Calu3 (cell line): ENCODE results near the gene LIPM. TPM values are rescaled to one million over a fixed set of nuclear protein-coding genes. Genes with fewer than 3 reads are reported as not detected.
A peak's percentile ranks its signal among the peaks of the same experiment; 100 is the strongest.

ENCODE experiments used
- BruUV-seq: library from RNA; stranded (reverse); fragments of 400-500 nt; replicated peaks from 2 replicates; lab custom pipeline; 2021; lab: Mats Ljungman, UMichigan
- CTCF ChIA-PET: fragments of 300-600 bp; sonication (Branson Sonifier 250); formaldehyde crosslinking; loops from one replicate; lab custom pipeline; 2022; ENCODE audit warnings: antibody characterized with exemption; lab: Charles Lee
- DNase-seq: peaks from one replicate; pipeline ENCODE4 v3.0.0; 2022
- H3K27ac Mint-ChIP-seq: one replicate; pipeline ENCODE4 v1.8.0; 2022; ENCODE audit warnings: mixed read lengths; ENCODE audit not compliant: unreplicated experiment
- H3K27me3 Mint-ChIP-seq: one replicate; pipeline ENCODE4 v1.8.0; 2022; ENCODE audit warnings: mixed read lengths; ENCODE audit not compliant: unreplicated experiment
- H3K36me3 Mint-ChIP-seq: one replicate; pipeline ENCODE4 v1.8.0; 2022; ENCODE audit warnings: mild to moderate bottlenecking, moderate library complexity, mixed read lengths; ENCODE audit not compliant: insufficient read depth, unreplicated experiment
- H3K4me1 Mint-ChIP-seq: one replicate; pipeline ENCODE4 v1.8.0; 2022; ENCODE audit warnings: mild to moderate bottlenecking, low read depth, mixed read lengths; ENCODE audit not compliant: unreplicated experiment
- H3K4me3 Mint-ChIP-seq: one replicate; pipeline ENCODE4 v1.8.0; 2022; ENCODE audit warnings: mild to moderate bottlenecking, low read depth, moderate library complexity, mixed read lengths; ENCODE audit not compliant: unreplicated experiment
- H3K9me3 Mint-ChIP-seq: one replicate; pipeline ENCODE4 v1.8.0; 2022; ENCODE audit warnings: low read depth, mixed read lengths; ENCODE audit not compliant: unreplicated experiment
- intact Hi-C: fragments of 100-400 bp; cut with micrococcal nuclease; formaldehyde crosslinking; loops from one replicate; pipeline ENCODE4 v1.10.0; 2022; ENCODE audit not compliant: unreplicated experiment
- total RNA-seq: library from RNA; stranded (reverse); gene quantifications from 2 replicates; pipeline ENCODE4 v1.2.3, GENCODE V29; 2022
- TF ChIP-seq, protein P1 (sequence below): fragments of 200-600 bp; IDR thresholded peaks from one replicate; pipeline ENCODE4 v1.8.0; 2022; ENCODE audit warnings: antibody characterized with exemption; ENCODE audit not compliant: unreplicated experiment

LIPM gene
- total RNA-seq, 1 experiment from 2014 or later = not detected

DNA sequence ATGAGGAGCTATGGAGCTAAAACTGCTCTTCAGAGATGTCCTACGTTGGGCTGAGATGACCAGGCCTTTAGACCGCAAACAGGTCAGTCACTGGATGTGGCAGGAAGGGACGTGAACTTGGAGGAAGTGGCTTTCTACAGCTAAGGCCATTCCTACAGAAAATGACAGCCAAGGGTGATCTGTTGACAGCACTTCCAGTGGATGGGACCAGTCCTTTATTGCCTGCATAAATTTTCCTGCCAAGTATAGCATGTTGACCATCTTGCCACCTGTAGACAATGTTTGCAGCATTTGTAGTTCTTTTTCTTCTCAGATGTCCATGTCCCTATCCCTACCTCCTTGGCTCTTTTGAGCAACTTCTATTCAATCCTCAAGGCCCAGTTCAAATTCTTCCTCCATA is 3.4 kb downstream of the LIPM start:
- CTCF ChIA-PET = no interaction called here
- intact Hi-C loops = no loop called here
- Mint-ChIP-seq H3K4me1 (no peaks in the 10 kb centered on the region), H3K4me3 (no peak overlapping the region), H3K9me3 (no peaks in the 10 kb centered on the region), H3K36me3 (no peaks in the 10 kb centered on the region), H3K27me3 (no peaks in the 10 kb centered on the region), H3K27ac (no peak overlapping the region)
- TF ChIP-seq, protein P1, sequence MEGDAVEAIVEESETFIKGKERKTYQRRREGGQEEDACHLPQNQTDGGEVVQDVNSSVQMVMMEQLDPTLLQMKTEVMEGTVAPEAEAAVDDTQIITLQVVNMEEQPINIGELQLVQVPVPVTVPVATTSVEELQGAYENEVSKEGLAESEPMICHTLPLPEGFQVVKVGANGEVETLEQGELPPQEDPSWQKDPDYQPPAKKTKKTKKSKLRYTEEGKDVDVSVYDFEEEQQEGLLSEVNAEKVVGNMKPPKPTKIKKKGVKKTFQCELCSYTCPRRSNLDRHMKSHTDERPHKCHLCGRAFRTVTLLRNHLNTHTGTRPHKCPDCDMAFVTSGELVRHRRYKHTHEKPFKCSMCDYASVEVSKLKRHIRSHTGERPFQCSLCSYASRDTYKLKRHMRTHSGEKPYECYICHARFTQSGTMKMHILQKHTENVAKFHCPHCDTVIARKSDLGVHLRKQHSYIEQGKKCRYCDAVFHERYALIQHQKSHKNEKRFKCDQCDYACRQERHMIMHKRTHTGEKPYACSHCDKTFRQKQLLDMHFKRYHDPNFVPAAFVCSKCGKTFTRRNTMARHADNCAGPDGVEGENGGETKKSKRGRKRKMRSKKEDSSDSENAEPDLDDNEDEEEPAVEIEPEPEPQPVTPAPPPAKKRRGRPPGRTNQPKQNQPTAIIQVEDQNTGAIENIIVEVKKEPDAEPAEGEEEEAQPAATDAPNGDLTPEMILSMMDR = no peak
- no TSS peak for BruUV-seq
- DNase-seq = no peak

DNA sequence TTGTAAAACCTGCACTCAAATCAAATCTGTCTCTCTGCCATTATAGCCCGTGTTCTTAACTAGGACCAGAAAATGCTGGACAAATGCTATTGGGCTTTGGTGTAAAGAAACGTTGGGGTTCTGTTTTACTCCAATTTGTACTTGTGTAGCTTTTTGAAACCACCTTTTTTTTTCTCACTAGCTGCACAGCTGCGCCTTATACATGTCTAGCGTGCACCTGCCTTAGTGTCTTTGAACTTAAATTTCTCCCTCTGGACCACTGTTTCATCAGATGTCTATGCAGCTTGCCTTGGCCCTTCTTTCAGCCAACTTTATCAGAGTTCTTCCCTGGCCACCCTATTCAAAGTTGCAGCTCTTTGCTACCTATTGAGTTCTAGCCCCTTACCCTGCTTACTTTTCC is 7.1 kb downstream of the LIPM start:
- H3K27me3 Mint-ChIP-seq = no peaks in the 10 kb centered on the region
- TF ChIP-seq, protein P1 = no peak
- H3K9me3 Mint-ChIP-seq = no peaks in the 10 kb centered on the region
- no peak overlapping the region for H3K4me3 Mint-ChIP-seq
- H3K27ac Mint-ChIP-seq = no peak overlapping the region
- intact Hi-C loops = loop anchor here (1.0 to 5.0 kb wide), 2 partner anchors 121 to 242 kb away; no protein-coding TSS in a partner anchor
- no TSS peak for BruUV-seq
- no peaks in the 10 kb centered on the region for H3K36me3 Mint-ChIP-seq
- CTCF ChIA-PET = no interaction called here
- DNase-seq = no peak
- H3K4me1 Mint-ChIP-seq = peaks cover 10% of the 10 kb centered on the region

DNA sequence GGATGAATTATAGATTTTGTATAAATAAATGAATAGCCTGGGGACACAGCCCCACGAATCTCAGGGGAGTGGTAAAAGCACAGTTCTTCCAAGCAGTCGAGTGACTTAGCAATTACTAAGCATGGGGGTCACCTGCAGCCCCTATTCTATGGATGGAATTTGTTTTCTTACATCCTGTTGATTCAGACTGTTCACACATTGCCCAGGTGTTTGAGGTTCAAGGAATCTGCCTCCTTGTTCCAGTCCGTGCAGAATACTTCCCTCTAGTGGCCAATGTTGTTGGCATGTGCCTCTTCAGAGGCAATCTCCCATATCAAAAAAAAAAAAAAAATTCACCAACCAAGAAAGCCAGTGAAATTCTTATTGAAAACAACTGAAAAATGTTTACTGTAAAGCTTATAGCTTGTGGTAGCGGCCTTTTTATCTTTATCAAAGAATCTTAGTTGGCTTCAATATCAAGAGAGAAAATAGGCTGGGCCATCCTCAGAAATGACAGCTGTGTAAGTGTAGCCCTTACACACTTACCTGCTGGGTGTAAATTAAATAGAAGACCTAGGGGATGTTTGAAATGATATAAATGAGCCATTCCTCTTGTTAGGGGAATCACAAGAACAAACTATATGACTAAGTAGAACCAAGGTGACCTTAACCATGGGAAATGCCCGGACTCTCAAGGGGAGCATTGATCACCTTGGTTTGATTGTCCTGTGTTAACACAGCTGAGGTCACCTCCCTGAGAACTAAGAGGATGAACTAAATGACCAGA is 7.8 kb downstream of the LIPM start:
- H3K36me3 Mint-ChIP-seq = no peaks in the 10 kb centered on the region
- TF ChIP-seq, protein P1 = peak; percentile 39
- intact Hi-C loops = loop anchor here (1.0 to 5.0 kb wide), 2 partner anchors 122 to 243 kb away; no protein-coding TSS in a partner anchor
- no peaks in the 10 kb centered on the region for H3K27me3 Mint-ChIP-seq
- no peaks in the 10 kb centered on the region for H3K9me3 Mint-ChIP-seq
- peaks cover 10% of the 10 kb centered on the region for H3K4me1 Mint-ChIP-seq
- CTCF ChIA-PET = interaction anchor here (0.7 to 0.9 kb wide), 3 partner anchors 31 to 245 kb away, joined by 3 read pairs; no protein-coding TSS in a partner anchor
- DNase-seq = peak; percentile 34
- BruUV-seq = no TSS peak
- H3K27ac Mint-ChIP-seq = no peak overlapping the region
- H3K4me3 Mint-ChIP-seq = no peak overlapping the region

DNA sequence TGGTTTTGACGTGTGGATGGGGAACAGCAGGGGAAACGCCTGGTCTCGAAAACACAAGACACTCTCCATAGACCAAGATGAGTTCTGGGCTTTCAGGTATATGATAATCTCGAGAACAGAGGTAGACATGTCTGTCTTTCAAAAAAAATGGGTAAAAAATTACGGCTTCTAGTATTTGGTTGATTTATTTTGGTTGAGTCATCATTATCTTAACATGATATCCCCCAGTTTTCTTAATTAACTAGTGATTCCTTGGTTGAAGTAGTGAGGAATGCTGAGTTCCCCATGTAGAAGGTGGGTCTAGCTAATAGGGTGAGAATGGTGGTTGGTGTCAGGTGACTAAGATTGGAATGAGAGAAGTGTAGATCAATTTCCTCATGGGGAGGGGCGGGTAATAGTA is 10.7 kb downstream of the LIPM start:
- CTCF ChIA-PET = interaction anchor here (0.6 kb wide), 1 partner anchor 123 kb away, joined by 3 read pairs; no protein-coding TSS in a partner anchor
- Mint-ChIP-seq H3K36me3 (no peaks in the 10 kb centered on the region), H3K27me3 (no peaks in the 10 kb centered on the region), H3K4me1 (peaks cover 10% of the 10 kb centered on the region), H3K9me3 (no peaks in the 10 kb centered on the region), H3K4me3 (no peak overlapping the region), H3K27ac (no peak overlapping the region)
- no peak for DNase-seq
- BruUV-seq = no TSS peak
- TF ChIP-seq, protein P1 = no peak
- intact Hi-C loops = loop anchor here (5.0 kb wide), 1 partner anchor 246 kb away; no protein-coding TSS in a partner anchor
